Hepatocyte (in vitro differentiated cells): ENCODE measurements around the gene ARHGAP21. TPM values are rescaled to one million over a fixed set of nuclear protein-coding genes. Genes with fewer than 3 reads are reported as not detected.
A peak's percentile ranks its signal among the peaks of the same experiment; 100 is the strongest.

Experiments
- DNase-seq: peaks from one replicate; pipeline ENCODE4 v3.0.0-alpha.2; 2016; ENCODE audit warnings: low spot score
- H2AFZ ChIP-seq: fragments of 200-600 bp; sonication (generic); 2 replicates; pipeline ENCODE4 v1.6.0; 2016; ENCODE audit warnings: antibody characterized with exemption, mild to moderate bottlenecking
- H3K27ac ChIP-seq: fragments of 200-600 bp; sonication (generic); 2 replicates; pipeline ENCODE4 v1.5.1; 2016; ENCODE audit warnings: mild to moderate bottlenecking
- H3K27me3 ChIP-seq: fragments of 200-600 bp; sonication (generic); 2 replicates; pipeline ENCODE4 v1.6.1; 2016
- H3K36me3 ChIP-seq: fragments of 200-600 bp; sonication (generic); replicated peaks from 2 replicates; pipeline ENCODE4 v1.5.1; 2016; ENCODE audit warnings: low read depth; ENCODE audit not compliant: insufficient read depth
- H3K4me1 ChIP-seq: fragments of 200-600 bp; sonication (generic); 2 replicates; pipeline ENCODE4 v1.5.1; 2016; ENCODE audit warnings: mild to moderate bottlenecking, moderate library complexity; ENCODE audit not compliant: insufficient read depth
- H3K4me2 ChIP-seq: fragments of 200-600 bp; sonication (generic); 2 replicates; pipeline ENCODE4 v1.6.0; 2016
- H3K4me3 ChIP-seq: fragments of 200-600 bp; sonication (generic); 2 replicates; pipeline ENCODE4 v1.5.1; 2016; ENCODE audit warnings: mild to moderate bottlenecking
- H3K79me2 ChIP-seq: fragments of 200-600 bp; sonication (generic); 2 replicates; pipeline ENCODE4 v1.6.0; 2017; ENCODE audit warnings: mild to moderate bottlenecking
- H3K9me2 ChIP-seq: fragments of 200-600 bp; sonication (generic); replicated peaks from 2 replicates; pipeline ENCODE4 v1.6.0; 2017; ENCODE audit warnings: mild to moderate bottlenecking; ENCODE audit not compliant: insufficient read depth
- H3K9me3 ChIP-seq: fragments of 200-600 bp; sonication (generic); 2 replicates; pipeline ENCODE4 v1.5.1; 2016; ENCODE audit warnings: low read depth, mild to moderate bottlenecking
- H4K20me1 ChIP-seq: fragments of 200-600 bp; sonication (generic); 2 replicates; pipeline ENCODE4 v1.6.0; 2016; ENCODE audit warnings: mild to moderate bottlenecking; ENCODE audit not compliant: insufficient read depth, poor library complexity, severe bottlenecking
- EZH2 ChIP-seq: fragments of 200-600 bp; sonication (generic); IDR thresholded peaks from 2 replicates; pipeline ENCODE4 v1.6.1; 2016; ENCODE audit warnings: antibody characterized with exemption, mild to moderate bottlenecking, borderline replicate concordance
- EZH2phosphoT487 ChIP-seq: fragments of 200-600 bp; sonication (generic); IDR thresholded peaks from one replicate; pipeline ENCODE4 v1.6.1; 2018; ENCODE audit warnings: antibody characterized with exemption, mild to moderate bottlenecking, low read depth, moderate library complexity; ENCODE audit not compliant: unreplicated experiment, severe bottlenecking
- WGBS: methylation state at CpG from one replicate; pipeline ENCODE4 v1.1.6; 2016; ENCODE audit warnings: low lambda C conversion rate; ENCODE audit errors: missing lambda C conversion rate; 5-methylcytosine and 5-hydroxymethylcytosine counted together
- polyA plus RNA-seq: library from polyadenylated mRNA; unstranded; fragments of >200 nt; fragmentation: Nextera tagmentation; extraction: Ambion mirVana; gene quantifications from 2 replicates; pipeline ENCODE4 v1.2.1, GENCODE V29; 2016
- total RNA-seq: library from RNA; depleted of rRNA; stranded (reverse); fragments of >200 nt; gene quantifications from 2 replicates; pipeline ENCODE4 v1.2.3, GENCODE V29; 2014
- TF ChIP-seq, protein P1 (sequence below): fragments of 200-600 bp; sonication (generic); IDR thresholded peaks from 2 replicates; pipeline ENCODE4 v1.5.1; 2016; ENCODE audit warnings: antibody characterized with exemption, mild to moderate bottlenecking; ENCODE audit not compliant: poor library complexity

The ARHGAP21 gene
- total and polyA plus RNA-seq, 2 experiments from 2014 or later: 15.1 to 70.2 TPM

DNA sequence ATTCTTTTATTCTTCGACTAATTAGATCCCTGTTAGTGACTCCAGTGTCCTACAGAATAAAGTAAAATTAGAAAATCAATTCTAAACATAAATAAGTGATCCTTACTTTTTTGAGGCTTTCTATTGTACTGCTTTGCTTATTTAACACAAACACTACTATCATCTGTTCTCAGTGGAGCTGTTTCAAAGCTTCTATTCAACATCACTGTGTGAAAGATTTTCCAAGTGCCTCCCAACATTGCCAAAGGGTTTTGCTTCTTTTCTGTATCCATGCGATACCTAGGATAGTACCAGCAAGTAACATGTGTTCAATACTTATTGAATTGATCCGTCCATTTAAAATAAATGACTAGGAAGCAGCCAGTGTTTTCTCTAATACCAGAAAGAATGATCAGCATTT, 125.7 kb downstream of the ARHGAP21 start:
- no peaks in the 10 kb centered on the region for H3K9me2 ChIP-seq
- H2AFZ ChIP-seq: no peak overlapping the region
- no peak for DNase-seq
- no peaks in the 10 kb centered on the region for H3K27me3 ChIP-seq
- no peaks in the 10 kb centered on the region for H3K36me3 ChIP-seq
- TF ChIP-seq EZH2phosphoT487 (no peak), EZH2 (no peak)
- TF ChIP-seq, protein P1, sequence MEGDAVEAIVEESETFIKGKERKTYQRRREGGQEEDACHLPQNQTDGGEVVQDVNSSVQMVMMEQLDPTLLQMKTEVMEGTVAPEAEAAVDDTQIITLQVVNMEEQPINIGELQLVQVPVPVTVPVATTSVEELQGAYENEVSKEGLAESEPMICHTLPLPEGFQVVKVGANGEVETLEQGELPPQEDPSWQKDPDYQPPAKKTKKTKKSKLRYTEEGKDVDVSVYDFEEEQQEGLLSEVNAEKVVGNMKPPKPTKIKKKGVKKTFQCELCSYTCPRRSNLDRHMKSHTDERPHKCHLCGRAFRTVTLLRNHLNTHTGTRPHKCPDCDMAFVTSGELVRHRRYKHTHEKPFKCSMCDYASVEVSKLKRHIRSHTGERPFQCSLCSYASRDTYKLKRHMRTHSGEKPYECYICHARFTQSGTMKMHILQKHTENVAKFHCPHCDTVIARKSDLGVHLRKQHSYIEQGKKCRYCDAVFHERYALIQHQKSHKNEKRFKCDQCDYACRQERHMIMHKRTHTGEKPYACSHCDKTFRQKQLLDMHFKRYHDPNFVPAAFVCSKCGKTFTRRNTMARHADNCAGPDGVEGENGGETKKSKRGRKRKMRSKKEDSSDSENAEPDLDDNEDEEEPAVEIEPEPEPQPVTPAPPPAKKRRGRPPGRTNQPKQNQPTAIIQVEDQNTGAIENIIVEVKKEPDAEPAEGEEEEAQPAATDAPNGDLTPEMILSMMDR: no peak
- H3K79me2 ChIP-seq: no peaks in the 10 kb centered on the region
- 95% methylated on average over 3 of the region's 3 CpGs for WGBS
- no peaks in the 10 kb centered on the region for H3K9me3 ChIP-seq
- H3K4me3 ChIP-seq: no peak overlapping the region
- H3K27ac ChIP-seq: no peak overlapping the region
- no peak overlapping the region for H3K4me2 ChIP-seq
- no peaks in the 10 kb centered on the region for H4K20me1 ChIP-seq
- no peaks in the 10 kb centered on the region for H3K4me1 ChIP-seq

DNA sequence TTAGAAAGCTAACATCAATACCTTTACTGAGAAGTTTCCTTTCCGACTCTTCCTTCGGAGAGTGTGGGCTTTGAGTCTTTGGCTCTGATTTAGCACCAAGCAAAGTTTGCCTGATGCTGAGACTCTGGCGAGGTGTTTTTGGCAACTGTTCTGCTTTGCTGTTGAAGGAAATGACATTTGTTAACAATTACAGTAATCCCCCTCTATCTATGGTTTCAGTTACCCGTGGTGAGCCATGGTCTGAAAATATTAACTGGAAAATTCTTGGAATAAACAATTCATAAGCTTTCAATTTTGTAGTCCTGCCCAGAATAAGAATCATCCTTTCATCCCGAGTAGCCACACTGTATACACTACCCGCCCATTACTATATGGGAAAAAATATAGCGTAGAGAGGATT, 126.3 kb downstream of the ARHGAP21 start:
- Histone ChIP-seq H3K27me3 (no peaks in the 10 kb centered on the region), H3K4me1 (no peaks in the 10 kb centered on the region), H3K4me2 (no peak overlapping the region), H3K4me3 (no peak overlapping the region), H3K27ac (no peak overlapping the region), H3K36me3 (no peaks in the 10 kb centered on the region), H4K20me1 (no peaks in the 10 kb centered on the region), H3K79me2 (no peaks in the 10 kb centered on the region), H2AFZ (no peak overlapping the region), H3K9me3 (no peaks in the 10 kb centered on the region), H3K9me2 (no peaks in the 10 kb centered on the region)
- DNase-seq: peak; percentile 21
- TF ChIP-seq, protein P1: no peak
- TF ChIP-seq EZH2 (no peak), EZH2phosphoT487 (no peak)
- 64% methylated on average over 7 of the region's 7 CpGs for whole genome bisulfite sequencing

DNA sequence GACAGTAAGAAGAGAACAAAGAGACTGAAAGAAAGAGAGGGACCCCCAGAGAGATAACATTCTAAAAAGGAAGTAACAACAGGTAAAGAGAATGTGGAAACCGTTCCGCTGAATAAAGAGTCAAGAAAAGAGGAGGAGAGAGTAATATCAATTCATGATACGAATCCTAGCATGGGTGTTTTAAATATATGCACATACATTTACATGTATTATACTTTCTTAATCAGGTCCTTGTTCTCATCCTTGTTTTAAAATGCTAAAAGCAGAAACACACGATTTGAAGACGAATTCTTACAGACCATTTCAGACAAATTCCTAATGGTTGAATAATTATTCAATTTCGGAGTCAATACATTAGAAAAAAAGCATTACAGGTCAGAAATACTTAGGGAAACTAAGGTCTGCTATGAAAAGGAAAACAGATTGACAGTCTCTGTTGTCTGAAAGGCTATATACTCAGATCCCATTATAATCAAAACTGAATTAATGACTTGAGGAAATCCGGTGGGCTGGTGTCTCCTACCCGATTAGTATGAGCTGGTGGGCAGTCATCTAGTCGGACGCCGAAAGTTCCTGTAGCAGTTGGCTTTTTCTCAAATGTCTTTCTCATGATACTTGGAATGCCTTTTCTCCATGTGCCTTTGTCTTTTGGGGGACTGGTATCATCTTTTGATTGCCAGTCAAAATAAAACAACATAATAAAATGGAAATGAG, 127.3 kb downstream of the ARHGAP21 start:
- no peak for DNase-seq
- H3K4me1 ChIP-seq: no peaks in the 10 kb centered on the region
- no peaks in the 10 kb centered on the region for H3K9me3 ChIP-seq
- no peaks in the 10 kb centered on the region for H3K36me3 ChIP-seq
- 95% methylated on average over 11 of the region's 11 CpGs for WGBS
- H3K79me2 ChIP-seq: no peaks in the 10 kb centered on the region
- no peaks in the 10 kb centered on the region for H4K20me1 ChIP-seq
- no peaks in the 10 kb centered on the region for H3K27me3 ChIP-seq
- H2AFZ ChIP-seq: no peak overlapping the region
- no peak overlapping the region for H3K27ac ChIP-seq
- H3K4me3 ChIP-seq: no peak overlapping the region
- no peak overlapping the region for H3K4me2 ChIP-seq
- H3K9me2 ChIP-seq: no peaks in the 10 kb centered on the region
- TF ChIP-seq, protein P1: no peak
- TF ChIP-seq EZH2 (no peak), EZH2phosphoT487 (no peak)
